ENCODE results near the gene RASSF1.
"Not testable (repeated sequence)": the region's sequence is repeated elsewhere in the genome, so short reads cannot be mapped to it uniquely, and the experiment has no call there.

The RASSF1 gene

GRCh38 chr3:50323614-50324199 is 16.9 kb downstream of the RASSF1 start:
- DNase-seq = peak; percentile 24 to 58 (median 50)

- peak; percentile 32 to 68 (median 66) for DNase-seq
Measured at GRCh38 chr3:50323092-50323600, 17.5 kb downstream of the RASSF1 start.

GRCh38 chr3:50322386-50323091 is 18.1 kb downstream of the RASSF1 start, which contains the start of gene HYAL2:
Gene HYAL2 (minus strand): TSS chr3:50322745. CDS start chr3:50320489, 2,256 bp downstream.
- peak in 1 of 4 experiments; percentile 21 for DNase-seq

- no peak for DNase-seq
Measured at GRCh38 chr3:50322115-50322385, 18.6 kb downstream of the RASSF1 start.

- DNase-seq = peak; percentile 86 to 96 (median 93)
Measured at GRCh38 chr3:50321336-50322114, 19.1 kb downstream of the RASSF1 start.

GRCh38 chr3:50320853-50321335 is 19.7 kb downstream of the RASSF1 start:
- peak; percentile 71 to 91 (median 80) for DNase-seq

- no peak for DNase-seq
Measured at GRCh38 chr3:50319894-50320625, 20.6 kb downstream of the RASSF1 start.

- no peak for DNase-seq
Measured at GRCh38 chr3:50319181-50319893, 21.3 kb downstream of the RASSF1 start.

GRCh38 chr3:50318615-50319014 is 22.0 kb downstream of the RASSF1 start:
- peak; percentile 24 to 69 (median 56) for DNase-seq

- DNase-seq = no peak
Measured at GRCh38 chr3:50318163-50318562, 22.5 kb downstream of the RASSF1 start.

GRCh38 chr3:50317300-50317699 is 23.3 kb downstream of the RASSF1 start:
- no peak for DNase-seq

GRCh38 chr3:50316657-50317242 is 23.9 kb downstream of the RASSF1 start:
- no peak for DNase-seq

GRCh38 chr3:50314816-50315215 is 25.8 kb downstream of the RASSF1 start:
- DNase-seq = no peak

- DNase-seq = no peak
Measured at GRCh38 chr3:50314342-50314741, 26.3 kb downstream of the RASSF1 start.

- not testable (repeated sequence) for DNase-seq
Measured at GRCh38 chr3:50312041-50312440, 28.6 kb downstream of the RASSF1 start.

- DNase-seq = no peak
Measured at GRCh38 chr3:50304601-50305000, 36.0 kb downstream of the RASSF1 start.

- peak in 1 of 4 experiments; percentile 26 for DNase-seq
Measured at GRCh38 chr3:50303013-50303815, 37.4 kb downstream of the RASSF1 start, which contains the start of gene HYAL1. Gene HYAL1 (minus strand): TSS chr3:50303574. CDS start chr3:50302956, 618 bp downstream.

- DNase-seq = no peak
Measured at GRCh38 chr3:50302095-50303012, 38.3 kb downstream of the RASSF1 start.

GRCh38 chr3:50300681-50301254 is 39.9 kb downstream of the RASSF1 start:
- DNase-seq = no peak
